ENCODE data around the gene SARS2.

- TF ChIP-seq EP300 (IDR thresholded peaks at IDR 0.05; ENCODE audit: borderline replicate concordance), result no peak
- TF ChIP-seq RAD21 (IDR thresholded peaks at IDR 0.05; ENCODE audit: low read depth), result no peak
- TF ChIP-seq REST (IDR thresholded peaks at IDR 0.05; ENCODE audit: low read depth), result no peak
- TF ChIP-seq FOXM1 (IDR thresholded peaks at IDR 0.05; ENCODE audit: borderline replicate concordance, low read depth), result no peak
- TF ChIP-seq EGR1 (IDR thresholded peaks at IDR 0.05), result no peak; the same call in 1 of the 2 replicates
- TF ChIP-seq ZBTB7A (IDR thresholded peaks at IDR 0.05; ENCODE audit: low read depth), result peak; percentile 7; the same call in 1 of the 2 replicates
- TF ChIP-seq NFIC (IDR thresholded peaks at IDR 0.05), result no peak
- no peak for TF ChIP-seq YY1 (IDR thresholded peaks at IDR 0.05; ENCODE audit: low read depth)
- TF ChIP-seq CEBPB (IDR thresholded peaks at IDR 0.05), result no peak
- no peak for TF ChIP-seq MAX (IDR thresholded peaks at IDR 0.05)
- no peak for TF ChIP-seq CREB1 (IDR thresholded peaks at IDR 0.05; ENCODE audit: low read depth)
- no peak for TF ChIP-seq USF1 (IDR thresholded peaks at IDR 0.05)
- TF ChIP-seq TCF12 (IDR thresholded peaks at IDR 0.05; ENCODE audit: low read depth), result no peak
These were observed 45.3 kb upstream of the SARS2 start for GRCh38 chr19:38975861-38976271.
